HG02610 (cell line): ENCODE results near the gene NPY4R2.
"Not testable (repeated sequence)": the region's sequence is repeated elsewhere in the genome, so short reads cannot be mapped to it uniquely, and the experiment has no call there.

Source experiments
- ATAC-seq: cut with Tn5 transposase; IDR thresholded peaks from one replicate; pipeline ENCODE4 v1.9.1; 2021; ENCODE audit warnings: mild to moderate bottlenecking, moderate library complexity; ENCODE audit not compliant: unreplicated experiment

The NPY4R2 gene

GRCh38 chr10:47928225-47928624 lies 9.8 kb downstream of the NPY4R2 start:
- not testable (repeated sequence) for ATAC-seq

DNA sequence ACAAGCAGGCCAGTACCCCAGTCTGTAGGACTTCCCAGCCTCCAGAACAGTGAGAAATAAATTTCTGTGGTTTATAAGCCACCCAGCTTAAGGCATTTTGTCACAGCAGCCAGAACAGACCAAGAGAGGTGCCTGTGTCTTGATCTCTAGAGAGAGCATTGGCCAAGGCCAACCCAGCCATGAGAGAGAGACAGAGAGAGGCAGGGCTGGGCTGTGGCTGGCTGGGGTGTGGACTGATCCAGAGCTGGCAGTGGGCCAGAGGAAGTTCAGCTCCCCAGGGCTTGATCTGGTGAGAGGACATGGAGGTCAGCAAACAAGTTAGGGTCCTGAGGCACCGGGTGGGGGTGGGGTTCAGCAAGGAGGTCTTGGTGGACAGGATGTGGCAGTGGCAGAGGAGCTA lies 14.4 kb downstream of the NPY4R2 start:
- not testable (repeated sequence) for ATAC-seq

DNA sequence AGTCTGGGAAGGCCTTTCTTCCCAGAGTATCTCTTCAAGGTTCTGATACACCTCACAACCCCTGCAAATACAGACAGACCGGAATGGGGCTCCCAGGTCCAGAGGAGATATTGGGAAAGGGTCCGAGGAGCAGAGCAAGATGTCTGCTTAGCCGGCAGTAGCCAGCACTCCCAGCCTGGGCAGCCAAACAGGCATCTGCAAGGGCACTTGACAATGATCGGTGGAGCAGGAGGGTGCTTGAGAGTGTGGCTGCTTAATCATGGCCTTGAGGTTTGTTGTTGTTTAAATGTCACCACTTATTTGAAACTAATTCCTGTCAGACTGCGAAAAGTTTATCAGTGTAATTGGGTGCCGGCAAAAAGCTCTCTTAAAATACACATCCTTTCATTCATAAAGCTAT lies 15.0 kb downstream of the NPY4R2 start:
- not testable (repeated sequence) for ATAC-seq

DNA sequence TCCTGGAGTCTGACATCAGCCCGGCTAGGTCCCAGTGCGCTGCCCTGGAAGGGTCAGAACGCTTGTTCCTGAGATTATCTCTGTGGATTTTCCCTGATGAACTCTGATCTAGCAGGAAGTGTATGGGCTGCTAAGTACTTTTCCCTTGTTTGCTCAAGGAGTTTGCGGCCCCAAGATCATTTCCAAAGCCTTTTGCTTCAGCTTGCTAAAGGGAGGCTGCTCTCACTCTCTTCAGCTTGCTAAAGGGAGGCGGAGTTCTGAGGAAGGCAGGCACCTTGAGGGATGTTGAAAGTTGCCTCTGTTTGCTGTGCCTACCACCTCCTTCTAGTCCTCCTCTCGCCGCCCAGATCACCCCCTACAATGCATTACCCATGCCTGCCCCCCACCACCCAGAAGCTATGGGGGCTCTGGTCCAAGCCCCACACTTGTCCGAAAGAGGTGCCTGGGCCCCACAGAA lies 18.3 kb downstream of the NPY4R2 start:
- ATAC-seq: not testable (repeated sequence)

DNA sequence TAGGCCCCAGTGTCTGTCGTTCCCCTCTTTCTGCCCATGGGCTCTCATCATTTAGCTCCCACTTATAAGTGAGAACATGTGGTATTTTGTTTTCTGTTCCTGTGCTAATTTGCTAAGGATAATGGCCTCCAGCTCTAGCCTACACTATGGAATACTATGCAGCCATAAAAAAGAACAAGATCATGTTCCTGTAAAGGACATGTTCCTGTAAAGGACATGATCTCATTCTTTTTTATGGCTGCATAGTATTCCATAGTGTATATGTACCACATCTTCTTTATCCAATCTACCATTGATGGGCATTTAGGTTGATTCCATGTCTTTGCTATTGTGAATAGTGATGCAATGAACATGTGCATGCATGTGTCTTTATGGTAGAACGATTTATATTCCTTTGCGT lies 19.2 kb downstream of the NPY4R2 start:
- not testable (repeated sequence) for ATAC-seq

DNA sequence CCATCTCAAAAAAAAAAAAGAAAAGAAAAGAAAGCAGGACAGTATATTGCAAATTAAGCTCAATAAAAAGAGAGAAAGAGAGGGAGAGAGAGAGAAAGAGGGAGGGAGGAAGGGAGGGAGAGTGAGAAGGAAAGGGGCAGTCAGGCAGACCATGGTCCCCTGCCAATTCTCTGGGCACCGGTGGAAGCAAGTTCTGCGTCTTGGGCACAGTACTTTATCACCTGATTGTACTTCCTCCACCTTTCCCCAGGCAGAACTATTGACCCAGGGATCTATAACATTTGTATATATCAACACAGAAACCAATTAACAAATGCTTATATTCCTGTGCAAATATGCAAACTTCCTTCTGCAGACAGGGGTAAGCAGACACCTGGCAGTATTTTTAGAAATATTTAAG lies 22.4 kb downstream of the NPY4R2 start:
- not testable (repeated sequence) for ATAC-seq

DNA sequence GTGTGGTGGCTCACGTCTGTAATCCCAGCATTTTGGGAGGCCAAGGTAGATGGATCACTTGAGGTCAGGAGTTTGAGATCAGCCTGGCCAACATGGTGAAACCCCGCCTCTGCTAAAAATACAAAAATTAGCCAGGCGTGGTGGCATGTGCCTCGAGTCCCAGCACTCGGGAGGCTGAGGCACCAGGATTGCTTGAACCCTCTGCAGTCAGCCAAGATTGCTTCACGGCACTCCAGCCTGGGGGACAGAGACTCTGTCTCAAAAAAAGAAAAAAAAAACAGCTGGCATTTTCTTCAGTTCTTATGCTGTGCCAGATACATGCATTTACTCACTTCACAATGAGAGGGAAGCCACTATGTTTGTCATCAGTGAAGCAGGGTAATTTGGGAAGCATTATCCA lies 22.9 kb downstream of the NPY4R2 start:
- ATAC-seq: not testable (repeated sequence)

- ATAC-seq: not testable (repeated sequence)
Observed at GRCh38 chr10:47942351-47943019, 24.0 kb downstream of the NPY4R2 start.

- not testable (repeated sequence) for ATAC-seq
Observed at GRCh38 chr10:47943328-47943727, 24.9 kb downstream of the NPY4R2 start.

GRCh38 chr10:47947424-47947823 lies 29.0 kb downstream of the NPY4R2 start:
- not testable (repeated sequence) for ATAC-seq

GRCh38 chr10:47957158-47957557 lies 38.7 kb downstream of the NPY4R2 start:
- not testable (repeated sequence) for ATAC-seq

GRCh38 chr10:47959677-47960076 lies 41.2 kb downstream of the NPY4R2 start:
- ATAC-seq: not testable (repeated sequence)

GRCh38 chr10:47960699-47961098 lies 42.2 kb downstream of the NPY4R2 start:
- not testable (repeated sequence) for ATAC-seq

- ATAC-seq: not testable (repeated sequence)
Observed at GRCh38 chr10:47962785-47963184, 44.3 kb downstream of the NPY4R2 start.

GRCh38 chr10:47964280-47965063 lies 46.0 kb downstream of the NPY4R2 start:
- ATAC-seq: not testable (repeated sequence)

- peak; percentile 95 for ATAC-seq
Observed at GRCh38 chr10:47968988-47969387, 50.5 kb downstream of the NPY4R2 start.

DNA sequence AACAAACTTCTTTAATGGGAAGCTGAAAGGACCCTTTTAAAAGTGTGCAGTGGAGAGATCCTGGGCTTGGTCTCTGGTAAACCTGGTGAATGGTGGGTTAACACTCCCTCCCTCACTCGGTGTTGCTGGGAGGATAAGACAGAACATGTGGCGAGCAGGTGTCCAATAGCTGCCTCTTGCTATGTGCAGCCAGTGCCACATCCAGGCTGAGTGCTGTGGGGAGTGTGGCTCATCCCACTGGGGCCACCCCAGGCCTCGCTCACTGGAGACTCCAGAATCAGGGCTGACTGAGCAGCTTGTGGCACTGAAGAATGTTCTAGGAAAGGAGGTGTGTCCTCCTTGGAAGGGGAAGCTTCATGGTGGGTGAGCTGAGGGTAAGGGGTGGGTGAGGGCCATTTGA lies 51.6 kb downstream of the NPY4R2 start:
- ATAC-seq: not testable (repeated sequence)

GRCh38 chr10:47971598-47971997 lies 53.1 kb downstream of the NPY4R2 start:
- ATAC-seq: not testable (repeated sequence)

DNA sequence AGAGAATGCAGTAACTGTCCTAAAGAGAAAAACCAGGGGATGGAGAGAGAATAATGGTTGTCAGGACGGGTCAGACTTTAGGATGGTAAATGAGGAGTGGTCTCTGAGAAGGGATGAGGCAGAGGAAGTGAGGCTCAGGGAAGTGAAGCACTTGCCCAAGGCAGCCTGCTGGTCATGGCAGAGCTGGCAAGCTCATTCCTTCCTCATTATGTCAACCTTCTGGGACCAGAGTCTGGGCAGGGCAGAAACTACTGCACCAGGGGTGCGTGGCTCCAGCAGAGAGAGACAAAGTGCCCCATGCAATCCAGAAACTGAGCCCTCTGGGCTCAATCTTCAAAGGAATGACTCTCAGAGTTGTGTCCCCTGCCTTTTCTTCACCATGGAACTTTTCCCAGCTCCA lies 53.6 kb downstream of the NPY4R2 start:
- not testable (repeated sequence) for ATAC-seq
